SK-N-SH treated with all-trans-retinoic acid at 6 μM for 48 hours (cell line): ENCODE results near the gene POC1A.

Experiments used
- ATAC-seq: fragments of 200-7000 bp; cut with Tn5 transposase; 3 replicates; pipeline ENCODE4 v1.9.1; 2020; ENCODE audit warnings: mild to moderate bottlenecking, moderate library complexity
- ARNTL ChIP-seq: fragments of 450-650 bp; formaldehyde crosslinking; IDR thresholded peaks from 2 replicates; pipeline ENCODE4 v1.5.0; 2020; ENCODE audit warnings: low read depth, mild to moderate bottlenecking, moderate library complexity, borderline replicate concordance
- BACH2 ChIP-seq: fragments of 250-450 bp; sonication (Bioruptor Pico); IDR thresholded peaks from 2 replicates; pipeline ENCODE4 v1.9.0; 2021; ENCODE audit warnings: mild to moderate bottlenecking, borderline replicate concordance
- CREB5 ChIP-seq: fragments of 250-450 bp; sonication (Bioruptor Pico); IDR thresholded peaks from 2 replicates; pipeline ENCODE4 v1.5.1; 2020; ENCODE audit warnings: low read depth, mild to moderate bottlenecking, moderate library complexity
- CSDC2 ChIP-seq: fragments of 250-450 bp; sonication (Bioruptor Pico); IDR thresholded peaks from 2 replicates; pipeline ENCODE4 v1.5.0; 2020; ENCODE audit warnings: mild to moderate bottlenecking, moderate library complexity
- ESRRG ChIP-seq: fragments of 250-450 bp; sonication (Bioruptor Pico); IDR thresholded peaks from 2 replicates; pipeline ENCODE4 v1.6.1; 2021; ENCODE audit warnings: mild to moderate bottlenecking
- ISL1 ChIP-seq: fragments of 250-450 bp; sonication (Bioruptor Pico); IDR thresholded peaks from 2 replicates; pipeline ENCODE4 v2.1.2; 2022; ENCODE audit warnings: mild to moderate bottlenecking, moderate library complexity
- OSR1 ChIP-seq: fragments of 250-450 bp; sonication (Bioruptor Pico); IDR thresholded peaks from 2 replicates; pipeline ENCODE4 v1.8.0; 2022; ENCODE audit warnings: moderate library complexity, mild to moderate bottlenecking, inconsistent platforms
- PATZ1 ChIP-seq: fragments of 250-450 bp; sonication (Bioruptor Pico); IDR thresholded peaks from 2 replicates; pipeline ENCODE4 v1.8.0; 2020; ENCODE audit warnings: mild to moderate bottlenecking, moderate library complexity, borderline replicate concordance
- POU6F1 ChIP-seq: fragments of 250-450 bp; sonication (Bioruptor Pico); IDR thresholded peaks from 2 replicates; pipeline ENCODE4 v1.8.0; 2021; ENCODE audit warnings: low read depth, mild to moderate bottlenecking, moderate library complexity, borderline replicate concordance
- PPARA ChIP-seq: fragments of 250-450 bp; sonication (Bioruptor Pico); IDR thresholded peaks from 2 replicates; pipeline ENCODE4 v1.5.0; 2020; ENCODE audit warnings: mild to moderate bottlenecking, borderline replicate concordance
- SNAI2 ChIP-seq: fragments of 250-450 bp; sonication (Bioruptor Pico); IDR thresholded peaks from 2 replicates; pipeline ENCODE4 v1.5.0; 2020; ENCODE audit warnings: mild to moderate bottlenecking, moderate library complexity
- TCF4 ChIP-seq: fragments of 250-450 bp; sonication (Bioruptor Pico); IDR thresholded peaks from 2 replicates; pipeline ENCODE4 v1.8.0; 2021; ENCODE audit warnings: mild to moderate bottlenecking, moderate library complexity, borderline replicate concordance
- TOX ChIP-seq: fragments of 250-450 bp; sonication (Bioruptor Pico); IDR thresholded peaks from 2 replicates; pipeline ENCODE4 v1.8.0; 2021; ENCODE audit warnings: mild to moderate bottlenecking, moderate library complexity, borderline replicate concordance
- TSHZ2 ChIP-seq: fragments of 250-450 bp; sonication (Bioruptor Pico); IDR thresholded peaks from 2 replicates; pipeline ENCODE4 v1.5.0; 2020; ENCODE audit warnings: mild to moderate bottlenecking, moderate library complexity
- ZC3H10 ChIP-seq: fragments of 250-450 bp; sonication (Bioruptor Pico); IDR thresholded peaks from 2 replicates; pipeline ENCODE4 v1.5.1; 2021; ENCODE audit warnings: mild to moderate bottlenecking, moderate library complexity
- ZFP3 ChIP-seq: fragments of 250-450 bp; sonication (Bioruptor Pico); IDR thresholded peaks from 2 replicates; pipeline ENCODE4 v1.5.0; 2020; ENCODE audit warnings: mild to moderate bottlenecking, moderate library complexity
- ZFP30 ChIP-seq: fragments of 450-650 bp; formaldehyde crosslinking; IDR thresholded peaks from 2 replicates; pipeline ENCODE4 v1.5.0; 2022; ENCODE audit warnings: mild to moderate bottlenecking, moderate library complexity
- ZNF565 ChIP-seq: fragments of 450-650 bp; formaldehyde crosslinking; conservative IDR thresholded peaks from 2 replicates; pipeline ENCODE4 v1.5.0; 2020; ENCODE audit warnings: low read depth, mild to moderate bottlenecking, moderate library complexity
- ZNF70 ChIP-seq: fragments of 450-650 bp; formaldehyde crosslinking; IDR thresholded peaks from 2 replicates; pipeline ENCODE4 v1.5.0; 2020; ENCODE audit warnings: mild to moderate bottlenecking, moderate library complexity
- ZNF8 ChIP-seq: fragments of 450-650 bp; formaldehyde crosslinking; IDR thresholded peaks from 2 replicates; pipeline ENCODE4 v1.5.0; 2020; ENCODE audit warnings: mild to moderate bottlenecking, moderate library complexity

POC1A gene

GRCh38 chr3:52069855-52070254, 84.4 kb downstream of the POC1A start:
- peak; percentile 47; the same call in 1 of the 2 replicates for TF ChIP-seq TCF4 (CRISPR knock-in tag)
- TF ChIP-seq PATZ1 (CRISPR knock-in tag): no peak
- ATAC-seq: peak; percentile 18; the same call in 1 of the 3 replicates

- no peak for ATAC-seq
These were observed 85.1 kb downstream of the POC1A start for GRCh38 chr3:52069135-52069534.

GRCh38 chr3:52068730-52069129, 85.5 kb downstream of the POC1A start:
- TF ChIP-seq BACH2 (CRISPR knock-in tag) (no peak), POU6F1 (CRISPR knock-in tag) (no peak), OSR1 (CRISPR knock-in tag) (no peak), ZC3H10 (no peak), ZFP30 (no peak), ZNF70 (CRISPR knock-in tag) (no peak), PATZ1 (CRISPR knock-in tag) (no peak), TOX (CRISPR knock-in tag) (no peak), TCF4 (CRISPR knock-in tag) (no peak), CREB5 (CRISPR knock-in tag) (no peak), ZNF565 (CRISPR knock-in tag) (no peak), CSDC2 (CRISPR knock-in tag) (no peak), ARNTL (CRISPR knock-in tag) (no peak), ZFP3 (CRISPR knock-in tag) (no peak), ISL1 (CRISPR knock-in tag) (no peak), ZNF8 (CRISPR knock-in tag) (no peak), ESRRG (no peak), PPARA (CRISPR knock-in tag) (no peak), SNAI2 (CRISPR knock-in tag) (no peak)
- no peak for ATAC-seq

More at GRCh38 chr3:52069135-52069534, 85.1 kb downstream of the POC1A start:
- TF ChIP-seq SNAI2 (CRISPR knock-in tag) (no peak), ISL1 (CRISPR knock-in tag) (no peak), TSHZ2 (no peak), ZFP30 (no peak)
